Activated naive CD8-positive, alpha-beta T cell (primary cell): ENCODE results near the gene SLC15A1.
"Not testable (repeated sequence)": the region's sequence is repeated elsewhere in the genome, so short reads cannot be mapped to it uniquely, and the experiment has no call there.

ENCODE experiments used
- H3K27ac Mint-ChIP-seq: one replicate; pipeline ENCODE4 v1.8.0; 2021; ENCODE audit warnings: mixed read lengths
- H3K27me3 Mint-ChIP-seq: one replicate; pipeline ENCODE4 v1.8.0; 2021; ENCODE audit warnings: mixed read lengths
- H3K36me3 Mint-ChIP-seq: one replicate; pipeline ENCODE4 v1.8.0; 2021; ENCODE audit warnings: mixed read lengths
- H3K4me1 Mint-ChIP-seq: one replicate; pipeline ENCODE4 v1.8.0; 2021; ENCODE audit warnings: low read depth, mixed read lengths
- H3K4me3 Mint-ChIP-seq: one replicate; pipeline ENCODE4 v1.8.0; 2021; ENCODE audit warnings: mild to moderate bottlenecking, mixed read lengths
- H3K9me3 Mint-ChIP-seq: one replicate; pipeline ENCODE4 v1.8.0; 2021; ENCODE audit warnings: low read depth, mixed read lengths

SLC15A1 gene

DNA sequence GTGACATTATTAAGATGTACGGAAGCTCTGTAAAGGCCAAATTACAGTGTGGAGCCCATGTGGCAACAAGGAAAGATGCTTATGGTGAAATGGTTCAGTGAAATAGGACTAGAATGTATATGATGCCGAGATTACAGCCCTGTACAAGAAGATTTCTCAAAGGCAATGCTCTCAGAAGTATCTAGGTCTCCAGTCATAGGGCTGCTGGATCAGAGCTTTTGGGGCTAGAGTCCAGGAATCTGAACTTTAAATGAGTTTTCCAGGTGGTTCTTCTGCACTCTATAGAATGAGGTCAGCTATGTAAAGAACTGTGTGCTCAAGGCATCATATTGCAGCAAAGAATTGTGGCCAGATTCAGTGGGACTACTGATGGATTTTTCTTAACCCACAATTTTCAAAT, 100.2 kb downstream of the SLC15A1 start:
- Mint-ChIP-seq H3K27me3 (peaks cover 2% of the 10 kb centered on the region), H3K4me3 (no peak overlapping the region), H3K4me1 (peaks cover 4% of the 10 kb centered on the region), H3K9me3 (no peaks in the 10 kb centered on the region), H3K27ac (no peak overlapping the region), H3K36me3 (no peaks in the 10 kb centered on the region)

DNA sequence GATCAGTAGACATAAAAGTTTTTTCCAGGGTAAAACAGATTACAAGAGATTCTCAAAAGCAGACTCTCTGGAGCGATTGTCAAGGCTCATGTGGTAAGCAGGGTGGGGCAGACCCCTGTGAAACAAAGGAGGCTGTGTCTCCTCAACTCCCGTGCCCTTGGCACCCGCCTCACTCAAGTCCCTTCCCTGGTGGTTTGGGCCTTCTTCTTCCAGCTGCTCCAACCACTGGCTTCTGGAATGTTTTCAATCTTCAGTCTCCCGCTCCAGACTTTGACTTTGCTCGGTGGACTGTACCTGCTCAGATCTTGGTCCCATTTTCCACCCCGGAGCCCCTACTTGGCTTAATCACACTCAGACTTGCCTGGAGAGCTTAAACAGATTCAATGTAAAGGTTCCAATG, 100.7 kb downstream of the SLC15A1 start:
- Mint-ChIP-seq H3K4me1 (peaks cover 4% of the 10 kb centered on the region), H3K27me3 (peaks cover 2% of the 10 kb centered on the region), H3K36me3 (no peaks in the 10 kb centered on the region), H3K27ac (no peak overlapping the region), H3K4me3 (no peak overlapping the region), H3K9me3 (no peaks in the 10 kb centered on the region)

DNA sequence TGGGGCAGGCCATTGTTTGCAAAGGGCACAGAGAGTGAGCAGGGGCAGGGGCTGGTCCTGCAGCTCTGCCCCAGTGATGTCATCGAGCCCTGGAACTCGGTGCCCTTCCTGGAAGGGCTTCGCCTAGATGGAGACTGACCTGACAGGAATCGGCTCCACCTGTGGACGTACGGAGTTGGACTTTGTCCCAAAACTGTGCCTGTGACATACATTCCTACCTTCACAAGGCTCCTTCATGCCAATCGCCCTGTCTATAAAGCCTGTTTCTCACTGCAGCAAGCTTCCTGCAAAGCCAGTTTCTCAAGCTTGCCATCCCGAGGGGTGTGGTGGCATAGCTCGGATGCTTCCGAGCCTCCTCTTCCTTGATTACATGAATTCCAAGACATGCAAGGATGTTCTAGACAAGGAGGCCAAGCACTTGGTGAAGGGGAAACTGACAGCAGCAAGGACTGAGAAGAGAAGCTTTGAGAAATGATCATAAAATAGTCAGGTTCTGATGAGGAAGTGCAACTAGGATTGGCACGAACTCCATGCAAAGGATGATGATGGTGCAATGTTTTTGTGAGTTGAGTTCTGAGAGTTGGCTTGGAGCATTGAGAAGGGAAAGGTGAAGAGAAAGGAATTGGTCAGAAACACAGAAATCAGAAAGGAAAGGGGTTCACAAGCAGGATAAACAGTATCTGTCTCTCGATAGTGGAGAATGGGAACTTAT, 101.9 kb downstream of the SLC15A1 start:
- Mint-ChIP-seq H3K9me3 (no peaks in the 10 kb centered on the region), H3K4me3 (no peak overlapping the region), H3K4me1 (peaks cover 4% of the 10 kb centered on the region), H3K27ac (no peak overlapping the region), H3K27me3 (peaks cover 2% of the 10 kb centered on the region), H3K36me3 (no peaks in the 10 kb centered on the region)

DNA sequence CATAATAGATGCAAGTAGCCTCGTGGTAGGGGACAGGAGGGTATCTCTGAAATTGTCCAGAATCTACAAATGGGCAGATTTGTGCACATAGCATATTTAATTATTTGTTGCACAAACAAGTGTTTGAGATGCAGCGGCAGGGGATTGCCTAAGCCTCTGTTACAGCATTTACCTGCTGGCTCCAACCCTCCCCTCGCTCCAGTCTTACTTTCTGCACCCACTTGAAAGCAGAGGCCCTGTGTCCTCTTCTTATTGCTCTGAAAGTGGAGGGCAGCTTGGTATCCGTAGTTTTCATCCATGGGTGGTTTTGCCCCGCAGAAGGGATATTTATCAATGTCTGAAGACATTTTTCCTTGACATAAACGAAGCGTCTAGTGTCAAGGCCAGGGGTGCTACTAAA, 102.6 kb downstream of the SLC15A1 start:
- Mint-ChIP-seq H3K9me3 (no peaks in the 10 kb centered on the region), H3K27ac (no peak overlapping the region), H3K4me3 (no peak overlapping the region), H3K4me1 (peaks cover 4% of the 10 kb centered on the region), H3K27me3 (peaks cover 2% of the 10 kb centered on the region), H3K36me3 (no peaks in the 10 kb centered on the region)

DNA sequence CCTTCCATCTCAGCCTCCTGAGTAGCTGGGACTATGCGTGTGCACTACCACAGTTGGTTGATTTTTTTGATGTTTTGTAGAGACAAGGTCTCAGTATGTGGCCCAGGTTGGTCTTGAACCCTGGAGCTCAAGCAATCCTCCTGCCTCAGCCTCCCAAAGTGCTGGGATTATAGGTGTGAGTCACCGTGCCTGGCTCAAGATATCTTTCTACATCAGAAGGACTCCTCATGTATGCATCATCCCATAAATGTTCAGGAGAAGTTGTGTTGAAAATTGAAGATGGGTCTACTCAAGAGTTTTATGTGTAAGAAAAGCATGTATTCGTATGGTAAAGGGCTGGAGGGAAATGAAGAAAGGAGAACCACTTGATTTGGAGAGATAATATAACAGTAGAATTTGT, 103.8 kb downstream of the SLC15A1 start:
- Mint-ChIP-seq H3K27ac (no peak overlapping the region), H3K9me3 (no peaks in the 10 kb centered on the region), H3K4me3 (no peak overlapping the region), H3K27me3 (no peaks in the 10 kb centered on the region), H3K4me1 (peaks cover 4% of the 10 kb centered on the region), H3K36me3 (no peaks in the 10 kb centered on the region)

DNA sequence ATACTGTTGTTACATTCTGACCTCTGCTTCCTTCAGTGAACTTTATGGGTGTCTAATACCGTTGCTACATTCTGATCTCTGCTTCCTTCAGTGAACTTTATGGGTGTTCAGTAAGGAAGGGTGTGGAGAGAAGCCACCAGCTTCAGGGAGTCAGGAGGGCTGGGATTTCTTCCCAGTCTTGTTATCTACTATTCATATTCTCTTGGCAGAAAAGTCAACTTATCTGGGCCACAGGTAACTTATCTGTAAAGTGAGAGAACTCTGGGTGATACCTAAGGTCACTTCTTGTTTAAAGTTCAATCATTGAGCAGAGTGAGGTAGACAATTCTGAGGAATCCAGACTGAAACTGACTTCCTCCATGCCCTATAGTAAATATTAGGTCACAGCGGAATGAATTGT, 104.3 kb downstream of the SLC15A1 start:
- Mint-ChIP-seq H3K27ac (no peak overlapping the region), H3K27me3 (no peaks in the 10 kb centered on the region), H3K36me3 (no peaks in the 10 kb centered on the region), H3K4me3 (no peak overlapping the region), H3K9me3 (no peaks in the 10 kb centered on the region), H3K4me1 (no peaks in the 10 kb centered on the region)

DNA sequence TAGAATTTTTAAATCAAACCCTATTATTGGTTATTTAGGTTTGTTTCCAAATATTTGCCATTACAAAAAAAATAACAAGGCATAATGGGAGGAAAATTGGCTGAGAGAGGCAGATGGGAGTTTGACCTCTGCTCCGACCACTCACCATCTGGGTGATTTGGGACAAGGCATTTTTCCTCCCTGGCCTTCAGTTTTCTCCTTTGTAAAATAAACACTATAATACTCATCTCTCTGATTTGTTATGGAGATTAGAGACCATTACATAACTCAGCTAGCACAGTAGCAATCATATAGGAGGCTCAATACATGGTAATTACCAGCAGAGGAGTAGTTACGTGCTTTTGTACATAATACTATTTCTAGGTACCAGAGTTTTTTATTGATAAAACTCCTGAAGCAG, 105.4 kb downstream of the SLC15A1 start:
- Mint-ChIP-seq H3K4me1 (no peaks in the 10 kb centered on the region), H3K4me3 (no peak overlapping the region), H3K9me3 (no peaks in the 10 kb centered on the region), H3K36me3 (no peaks in the 10 kb centered on the region), H3K27ac (no peak overlapping the region), H3K27me3 (no peaks in the 10 kb centered on the region)

DNA sequence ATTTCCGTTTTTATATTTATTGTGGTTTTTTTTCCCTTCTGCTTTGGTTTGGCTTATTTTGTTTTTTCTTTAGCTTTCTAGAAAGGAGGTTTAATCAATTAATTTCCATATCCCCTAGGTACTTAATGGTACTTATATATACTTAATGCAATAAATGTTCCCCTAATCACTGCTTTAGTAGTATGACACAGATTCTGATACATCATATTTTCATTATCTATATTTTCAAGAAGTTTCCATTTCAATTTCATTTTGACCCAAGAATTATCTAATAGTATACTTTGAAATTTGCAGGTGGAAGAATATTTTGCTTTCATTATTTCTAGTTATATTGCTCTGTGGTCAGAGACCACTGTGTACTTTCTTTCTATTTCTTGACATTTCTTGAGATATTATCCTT, 109.0 kb downstream of the SLC15A1 start:
- Mint-ChIP-seq H3K27me3 (peaks cover 2% of the 10 kb centered on the region), H3K4me3 (no peak overlapping the region), H3K4me1 (no peaks in the 10 kb centered on the region), H3K36me3 (no peaks in the 10 kb centered on the region), H3K27ac (no peak overlapping the region), H3K9me3 (no peaks in the 10 kb centered on the region)

DNA sequence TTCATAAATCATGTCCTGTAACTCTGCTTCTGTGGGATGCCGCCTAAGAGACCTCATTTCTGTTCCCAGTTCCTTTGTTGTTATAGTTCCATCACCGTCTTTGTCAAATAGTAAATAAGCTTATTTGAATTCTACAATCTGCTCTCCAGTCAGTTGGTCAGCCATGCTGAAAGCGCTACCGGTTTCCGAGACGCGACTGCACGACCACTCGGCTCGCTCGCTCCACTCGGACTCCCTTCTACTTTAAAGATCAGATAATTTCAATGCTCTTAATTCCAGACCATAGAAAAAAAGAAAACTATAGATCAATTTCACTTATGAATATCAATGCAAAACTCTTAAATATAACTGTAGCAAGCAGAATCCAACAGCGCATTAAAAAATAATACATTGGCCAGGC, 111.4 kb downstream of the SLC15A1 start:
- H3K36me3 Mint-ChIP-seq, result no peaks in the 10 kb centered on the region
- no peaks in the 10 kb centered on the region for H3K9me3 Mint-ChIP-seq
- no peaks in the 10 kb centered on the region for H3K4me1 Mint-ChIP-seq
- H3K27ac Mint-ChIP-seq, result no peak overlapping the region
- peaks cover 2% of the 10 kb centered on the region for H3K27me3 Mint-ChIP-seq
- no peak overlapping the region for H3K4me3 Mint-ChIP-seq

DNA sequence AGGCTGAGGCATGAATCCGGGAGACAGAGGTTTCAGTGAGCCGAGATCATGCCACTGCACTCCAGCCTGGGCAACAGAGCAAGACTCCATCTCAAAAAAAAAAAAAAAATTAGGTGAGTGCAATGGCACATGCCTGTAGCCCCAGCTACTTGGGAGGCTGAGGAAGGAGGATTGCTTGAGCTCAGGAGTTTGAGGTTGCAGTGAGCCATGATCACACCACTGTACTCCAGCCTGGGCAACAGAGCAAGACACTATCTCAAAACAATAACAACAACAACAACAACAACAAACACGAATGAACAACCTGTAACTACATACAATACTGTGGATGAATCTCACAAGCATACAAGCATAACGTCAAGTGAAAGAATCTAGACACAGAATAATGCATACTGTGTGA, 112.7 kb downstream of the SLC15A1 start:
- H3K4me1 Mint-ChIP-seq, H3K27me3 Mint-ChIP-seq, H3K27ac Mint-ChIP-seq, H3K36me3 Mint-ChIP-seq, H3K9me3 Mint-ChIP-seq, H3K4me3 Mint-ChIP-seq: not testable (repeated sequence)

DNA sequence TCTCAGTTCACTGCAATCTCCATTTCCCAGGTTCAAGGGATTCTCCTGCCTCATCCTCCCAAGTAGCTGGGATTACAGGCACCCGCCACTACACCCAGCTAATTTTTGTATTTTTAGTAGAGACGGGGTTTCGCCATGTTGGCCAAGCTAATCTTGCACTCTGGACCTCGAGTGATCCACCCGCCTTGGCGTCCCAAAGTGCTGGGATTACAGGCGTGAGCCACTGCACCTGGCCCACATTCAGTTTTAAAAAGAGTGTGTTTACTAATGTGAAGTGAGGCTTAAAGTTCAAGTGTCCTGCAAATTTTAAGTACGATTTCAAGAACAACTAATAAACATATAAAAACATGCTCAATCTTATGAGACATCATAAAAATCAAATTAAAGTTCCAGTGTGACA, 114.1 kb downstream of the SLC15A1 start:
- not testable (repeated sequence) for H3K4me3 Mint-ChIP-seq, H3K27me3 Mint-ChIP-seq, H3K27ac Mint-ChIP-seq, H3K36me3 Mint-ChIP-seq, H3K4me1 Mint-ChIP-seq, H3K9me3 Mint-ChIP-seq
